HEK293 (cell line): Measurements from ENCODE around the gene RASA2.

ENCODE experiments used
- CTCF ChIA-PET: fragments of 350-600 bp; formaldehyde crosslinking; extraction: SDS; loops from one replicate; lab custom pipeline; 2021; ENCODE audit warnings: antibody characterized with exemption; lab: Yijun Ruan, JAX
- POLR2A ChIA-PET: fragments of 300-600 bp; formaldehyde crosslinking; extraction: SDS; loops from one replicate; lab custom pipeline; 2020; ENCODE audit warnings: antibody characterized with exemption, inconsistent platforms; lab: Yijun Ruan, JAX
- H3K27ac ChIP-seq: fragments of 200-500 bp; sonication (Bioruptor generic); 2 replicates; pipeline ENCODE4 v1.5.1; 2014; ENCODE audit warnings: low read depth, low read length, control low read depth, inconsistent platforms; ENCODE audit errors: extremely low read depth
- H3K36me3 ChIP-seq, 2 experiments: fragments of 200-500 bp in 1 of 2; sonication (Bioruptor generic) in 1 of 2; 1 replicate in 1 of 2; 2 replicates in 1 of 2; pipeline ENCODE4 v1.5.1; 2014 to 2017; ENCODE audit warnings: inconsistent platforms in 2 of 2, low read length in 2 of 2; ENCODE audit not compliant: control insufficient read depth in 2 of 2, insufficient read depth in 1 of 2
- H3K4me1 ChIP-seq: fragments of 200-500 bp; sonication (Bioruptor generic); 2 replicates; pipeline ENCODE4 v1.5.1; 2014; ENCODE audit warnings: mild to moderate bottlenecking, low read length, inconsistent platforms; ENCODE audit not compliant: control insufficient read depth, insufficient read depth
- H3K4me3 ChIP-seq: 2 replicates; pipeline ENCODE4 v1.5.1; 2011; ENCODE audit warnings: low read depth, mild to moderate bottlenecking, control low read depth, low read length, moderate library complexity
- H3K9me3 ChIP-seq: fragments of 200-500 bp; sonication (Bioruptor generic); 2 replicates; pipeline ENCODE4 v1.5.1; 2014; ENCODE audit warnings: low read depth, low read length, inconsistent platforms; ENCODE audit not compliant: control insufficient read depth, insufficient read depth
- BCL11B ChIP-seq: fragments of 450-650 bp; formaldehyde crosslinking; IDR thresholded peaks from 2 replicates; pipeline ENCODE4 v1.5.1; 2016; ENCODE audit warnings: low read depth, missing biosample characterization, missing genetic modification characterization
- HOXA7 ChIP-seq: sonication (generic); formaldehyde crosslinking; IDR thresholded peaks from 2 replicates; pipeline ENCODE4 v1.8.1; 2022; ENCODE audit warnings: missing genetic modification reagents, borderline replicate concordance
- IKZF3 ChIP-seq: fragments of 450-650 bp; IDR thresholded peaks from 2 replicates; pipeline ENCODE4 v1.5.0; 2018; ENCODE audit warnings: missing biosample characterization, mild to moderate bottlenecking, missing genetic modification characterization, moderate library complexity
- KLF9 ChIP-seq: fragments of 450-650 bp; formaldehyde crosslinking; IDR thresholded peaks from 2 replicates; pipeline ENCODE4 v1.5.1; 2016; ENCODE audit warnings: missing biosample characterization, missing genetic modification characterization, low read depth
- MEIS1 ChIP-seq: sonication (generic); formaldehyde crosslinking; IDR thresholded peaks from 2 replicates; pipeline ENCODE4 v1.8.1; 2022; ENCODE audit warnings: missing genetic modification reagents, mild to moderate bottlenecking, borderline replicate concordance
- SP3 ChIP-seq: fragments of 450-650 bp; formaldehyde crosslinking; IDR thresholded peaks from 2 replicates; pipeline ENCODE4 v1.5.1; 2016; ENCODE audit warnings: missing biosample characterization, missing genetic modification characterization
- YY1 ChIP-seq: fragments of 450-650 bp; formaldehyde crosslinking; IDR thresholded peaks from 2 replicates; pipeline ENCODE4 v1.5.1; 2018; ENCODE audit warnings: missing biosample characterization, missing genetic modification characterization
- ZBTB10 ChIP-seq: fragments of 450-650 bp; formaldehyde crosslinking; IDR thresholded peaks from 2 replicates; pipeline ENCODE4 v1.5.1; 2016; ENCODE audit warnings: missing biosample characterization, missing genetic modification characterization
- ZBTB48 ChIP-seq: fragments of 450-650 bp; formaldehyde crosslinking; IDR thresholded peaks from 2 replicates; pipeline ENCODE4 v1.5.1; 2016; ENCODE audit warnings: missing biosample characterization, missing genetic modification characterization
- ZEB2 ChIP-seq: fragments of 450-650 bp; formaldehyde crosslinking; IDR thresholded peaks from 2 replicates; pipeline ENCODE4 v1.5.1; 2016; ENCODE audit warnings: missing biosample characterization, missing genetic modification characterization
- ZFP3 ChIP-seq: fragments of 450-650 bp; formaldehyde crosslinking; IDR thresholded peaks from 2 replicates; pipeline ENCODE4 v1.5.1; 2016; ENCODE audit warnings: low read depth, missing biosample characterization, missing genetic modification characterization
- ZNF140 ChIP-seq: fragments of 450-650 bp; formaldehyde crosslinking; IDR thresholded peaks from 2 replicates; pipeline ENCODE4 v1.5.1; 2016; ENCODE audit warnings: missing biosample characterization, missing genetic modification characterization
- ZNF18 ChIP-seq: fragments of 450-650 bp; formaldehyde crosslinking; IDR thresholded peaks from 2 replicates; pipeline ENCODE4 v1.5.1; 2016; ENCODE audit warnings: missing biosample characterization, missing genetic modification characterization
- ZNF19 ChIP-seq: fragments of 450-650 bp; formaldehyde crosslinking; IDR thresholded peaks from 2 replicates; pipeline ENCODE4; 2016; ENCODE audit warnings: missing biosample characterization, missing genetic modification characterization, low read depth
- ZNF350 ChIP-seq: fragments of 450-650 bp; formaldehyde crosslinking; IDR thresholded peaks from 2 replicates; pipeline ENCODE4 v1.5.0; 2017; ENCODE audit warnings: missing biosample characterization, mild to moderate bottlenecking, missing genetic modification characterization
- ZNF37A ChIP-seq: fragments of 450-650 bp; IDR thresholded peaks from 2 replicates; pipeline ENCODE4 v1.5.1; 2018; ENCODE audit warnings: missing biosample characterization, missing genetic modification characterization
- ZNF394 ChIP-seq: fragments of 450-650 bp; formaldehyde crosslinking; IDR thresholded peaks from 2 replicates; pipeline ENCODE4 v1.5.1; 2016; ENCODE audit warnings: missing biosample characterization, missing genetic modification characterization, mild to moderate bottlenecking, moderate library complexity, borderline replicate concordance
- ZNF449 ChIP-seq: fragments of 450-650 bp; formaldehyde crosslinking; IDR thresholded peaks from 2 replicates; pipeline ENCODE4 v1.5.1; 2017; ENCODE audit warnings: missing biosample characterization, mild to moderate bottlenecking, missing genetic modification characterization, moderate library complexity
- ZNF48 ChIP-seq: fragments of 450-650 bp; formaldehyde crosslinking; IDR thresholded peaks from 2 replicates; pipeline ENCODE4 v1.5.1; 2016; ENCODE audit warnings: missing biosample characterization, missing genetic modification characterization
- ZNF561 ChIP-seq: fragments of 450-650 bp; IDR thresholded peaks from 2 replicates; pipeline ENCODE4 v1.5.1; 2018; ENCODE audit warnings: missing biosample characterization, missing genetic modification characterization, borderline replicate concordance
- ZNF596 ChIP-seq: fragments of 450-650 bp; IDR thresholded peaks from 2 replicates; pipeline ENCODE4 v1.5.0; 2018; ENCODE audit warnings: missing biosample characterization, mild to moderate bottlenecking, missing genetic modification characterization, moderate library complexity
- ZNF701 ChIP-seq: fragments of 450-650 bp; formaldehyde crosslinking; IDR thresholded peaks from 2 replicates; pipeline ENCODE4 v1.5.1; 2016; ENCODE audit warnings: missing biosample characterization, missing genetic modification characterization
- ZSCAN4 ChIP-seq: fragments of 450-650 bp; formaldehyde crosslinking; IDR thresholded peaks from 2 replicates; pipeline ENCODE4 v1.5.1; 2017; ENCODE audit warnings: missing biosample characterization, missing genetic modification characterization

The RASA2 gene

GRCh38 chr3:141529256-141529655, 42.4 kb downstream of the RASA2 start:
- Histone ChIP-seq H3K9me3 (no peaks in the 10 kb centered on the region), H3K4me3 (no peak overlapping the region), H3K27ac (no peak overlapping the region), H3K36me3 (peaks cover 0 to under 1% of the 10 kb centered on the region in 2 experiments; a peak in 1 of 3 replicates), H3K4me1 (no peaks in the 10 kb centered on the region; the same call in 1 of the 2 replicates)
- POLR2A ChIA-PET = no interaction called here
- no peak for TF ChIP-seq MEIS1
- TF ChIP-seq ZNF18 (tag by site-specific recombination) = no peak
- TF ChIP-seq YY1 = no peak
- no peak for TF ChIP-seq ZNF37A
- TF ChIP-seq IKZF3 (tag by site-specific recombination) = no peak
- no peak for TF ChIP-seq ZSCAN4 (tag by site-specific recombination)
- TF ChIP-seq ZBTB10 (tag by site-specific recombination) = no peak
- no peak for TF ChIP-seq ZNF350 (tag by site-specific recombination)
- TF ChIP-seq BCL11B (tag by site-specific recombination) = no peak
- no peak for TF ChIP-seq ZNF596 (tag by site-specific recombination)
- TF ChIP-seq ZNF701 = no peak
- no peak for TF ChIP-seq HOXA7
- no peak for TF ChIP-seq ZEB2 (tag by site-specific recombination)
- no peak for TF ChIP-seq ZNF449 (tag by site-specific recombination)
- CTCF ChIA-PET = no interaction called here

GRCh38 chr3:141529717-141530414, 43.0 kb downstream of the RASA2 start:
- Histone ChIP-seq H3K4me3 (no peak overlapping the region), H3K27ac (no peak overlapping the region), H3K4me1 (no peaks in the 10 kb centered on the region; the same call in 1 of the 2 replicates), H3K9me3 (no peaks in the 10 kb centered on the region), H3K36me3 (no peaks in the 10 kb centered on the region)
- ChIA-PET POLR2A (no interaction called here), CTCF (interaction anchor here (0.7 kb wide), 1 partner anchor 1193 kb away, joined by 4 read pairs; no protein-coding TSS in a partner anchor)
- no peak for TF ChIP-seq ZFP3 (tag by site-specific recombination)
- TF ChIP-seq ZBTB48 = no peak
- TF ChIP-seq ZNF561 (tag by site-specific recombination) = no peak
- no peak for TF ChIP-seq SP3 (tag by site-specific recombination)
- no peak for TF ChIP-seq KLF9
- TF ChIP-seq ZNF394 (tag by site-specific recombination) = no peak
- TF ChIP-seq ZNF701 = no peak
- TF ChIP-seq ZNF48 (tag by site-specific recombination) = no peak
- no peak for TF ChIP-seq ZNF19 (tag by site-specific recombination)
- no peak for TF ChIP-seq ZNF140 (tag by site-specific recombination)
